ENCODE measurements around the gene CFTR.
"Not testable (repeated sequence)": the region's sequence is repeated elsewhere in the genome, so short reads cannot be mapped to it uniquely, and the experiment has no call there.

The CFTR gene

DNA sequence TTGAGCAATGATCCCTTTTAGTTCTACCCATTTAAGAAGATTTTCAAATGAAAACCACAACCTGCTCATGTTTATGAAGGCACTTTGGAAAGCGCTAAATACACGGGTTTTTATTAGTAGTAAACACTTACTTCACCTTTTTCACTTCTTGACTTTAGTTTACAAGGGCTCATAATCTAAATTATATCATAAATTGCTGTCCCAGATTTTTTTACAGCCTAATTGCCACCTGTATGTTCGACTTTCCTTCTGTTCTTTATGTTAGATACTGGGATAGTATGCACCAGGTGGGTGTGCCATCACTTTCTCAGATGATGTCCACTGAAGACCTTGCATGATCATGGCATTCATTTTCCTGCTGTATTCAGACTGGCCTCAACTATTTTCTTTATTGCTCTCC, 22.5 kb downstream of the CFTR start:
- DNase-seq: no peak

DNA sequence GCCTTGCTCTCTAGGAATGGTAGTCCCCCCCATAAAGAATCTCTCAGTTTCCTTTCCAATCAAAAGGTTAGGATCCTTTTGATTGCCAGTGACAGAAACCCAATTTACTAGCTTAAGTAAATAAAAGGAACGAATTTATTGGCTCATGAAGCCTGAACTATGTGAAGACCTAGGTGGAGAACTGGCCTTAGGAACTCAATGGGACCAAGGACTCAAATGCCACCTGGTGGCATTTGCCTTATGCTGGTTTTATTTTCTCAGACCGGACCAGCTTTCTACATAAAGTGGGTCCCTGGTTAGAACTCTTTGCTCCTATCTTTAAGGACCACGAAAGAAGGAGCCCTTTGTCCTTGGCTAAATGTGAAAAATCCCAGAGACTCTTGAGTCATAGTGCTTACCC, 25.4 kb downstream of the CFTR start:
- no peak for DNase-seq

DNA sequence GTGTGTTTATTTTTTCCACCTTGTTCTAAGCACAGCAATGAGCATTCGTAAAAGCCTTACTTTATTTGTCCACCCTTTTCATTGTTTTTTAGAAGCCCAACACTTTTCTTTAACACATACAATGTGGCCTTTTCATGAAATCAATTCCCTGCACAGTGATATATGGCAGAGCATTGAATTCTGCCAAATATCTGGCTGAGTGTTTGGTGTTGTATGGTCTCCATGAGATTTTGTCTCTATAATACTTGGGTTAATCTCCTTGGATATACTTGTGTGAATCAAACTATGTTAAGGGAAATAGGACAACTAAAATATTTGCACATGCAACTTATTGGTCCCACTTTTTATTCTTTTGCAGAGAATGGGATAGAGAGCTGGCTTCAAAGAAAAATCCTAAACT, 28.9 kb downstream of the CFTR start:
- DNase-seq: no peak

DNA sequence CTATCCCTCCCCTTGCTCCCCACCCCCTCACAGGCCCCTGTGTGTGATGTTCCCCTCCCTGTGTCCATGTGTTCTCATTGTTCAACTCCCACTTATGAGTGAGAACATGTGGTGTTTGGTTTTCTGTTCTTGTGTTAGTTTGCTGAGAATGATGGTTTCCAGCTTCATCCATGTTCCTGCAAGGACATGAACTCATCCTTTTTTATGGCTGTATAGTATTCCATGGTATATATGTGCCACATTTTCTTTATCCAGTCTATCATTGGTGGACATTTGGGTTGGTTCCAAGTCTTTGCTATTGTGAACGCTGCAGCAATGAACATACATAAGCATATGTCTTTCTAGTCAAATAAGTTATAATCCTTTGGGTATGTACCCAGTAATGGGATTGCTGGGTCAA, 37.4 kb downstream of the CFTR start:
- not testable (repeated sequence) for DNase-seq

DNA sequence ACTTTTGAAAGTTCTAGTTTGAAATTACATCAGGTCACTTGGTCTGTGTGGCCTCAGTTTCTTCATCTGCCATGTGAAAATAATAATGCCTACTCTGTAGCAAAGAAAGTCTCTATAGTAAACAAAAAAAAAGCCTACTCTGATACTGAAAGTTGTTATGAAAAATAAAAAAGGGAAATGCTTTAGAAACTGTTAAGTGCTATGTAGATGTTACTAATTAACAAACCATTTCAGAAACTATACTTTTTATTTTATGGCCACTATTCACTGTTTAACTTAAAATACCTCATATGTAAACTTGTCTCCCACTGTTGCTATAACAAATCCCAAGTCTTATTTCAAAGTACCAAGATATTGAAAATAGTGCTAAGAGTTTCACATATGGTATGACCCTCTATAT, 50.6 kb downstream of the CFTR start:
- DNase-seq: no peak

DNA sequence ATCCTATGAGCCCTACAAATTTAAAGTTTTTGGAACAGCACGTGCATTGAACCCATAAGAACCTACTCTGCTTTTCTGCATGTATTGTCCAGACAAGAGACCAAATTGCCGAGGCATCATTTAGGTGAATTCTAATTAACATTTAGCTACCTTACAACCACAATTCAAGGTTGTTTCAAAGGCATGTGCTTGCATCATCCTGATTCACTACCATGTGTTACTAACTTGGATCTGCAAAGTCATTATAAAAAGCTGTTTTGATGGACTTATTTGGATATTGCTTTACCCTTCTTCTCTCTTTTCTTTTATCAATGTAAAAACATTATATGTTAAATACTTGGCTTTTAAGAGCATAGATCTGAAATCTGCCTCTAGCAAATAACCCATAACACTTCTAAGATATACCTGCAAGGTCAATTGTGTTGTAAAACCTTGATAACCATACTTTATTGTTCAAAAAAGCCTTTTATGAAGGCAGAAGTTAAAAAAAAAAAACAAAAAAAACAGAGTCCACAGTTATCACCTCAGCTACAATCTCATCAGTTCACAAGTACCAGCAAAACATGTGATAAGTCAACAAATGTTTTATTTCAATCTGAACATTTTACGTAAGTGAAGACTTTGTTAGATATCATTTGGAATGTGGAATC, 51.9 kb downstream of the CFTR start:
- DNase-seq: no peak

DNA sequence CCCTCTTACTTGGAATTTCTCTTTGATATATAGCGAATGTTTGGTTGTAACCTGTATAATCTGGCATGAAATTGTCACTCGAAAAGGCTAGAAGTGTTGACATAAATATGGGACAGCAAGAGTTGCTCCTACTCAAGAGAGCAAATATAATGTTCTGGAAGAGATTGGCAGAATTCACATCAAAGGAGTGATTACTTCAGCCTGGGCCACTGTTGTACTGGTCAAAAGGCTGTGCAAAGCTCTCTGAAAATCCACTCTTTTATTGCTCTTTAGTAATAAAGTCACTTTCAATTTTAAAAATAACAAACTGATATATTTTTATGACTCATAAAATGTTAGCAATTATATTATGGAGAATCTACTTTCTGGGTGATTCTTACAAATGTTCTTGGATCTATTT, 58.2 kb downstream of the CFTR start:
- DNase-seq: no peak

DNA sequence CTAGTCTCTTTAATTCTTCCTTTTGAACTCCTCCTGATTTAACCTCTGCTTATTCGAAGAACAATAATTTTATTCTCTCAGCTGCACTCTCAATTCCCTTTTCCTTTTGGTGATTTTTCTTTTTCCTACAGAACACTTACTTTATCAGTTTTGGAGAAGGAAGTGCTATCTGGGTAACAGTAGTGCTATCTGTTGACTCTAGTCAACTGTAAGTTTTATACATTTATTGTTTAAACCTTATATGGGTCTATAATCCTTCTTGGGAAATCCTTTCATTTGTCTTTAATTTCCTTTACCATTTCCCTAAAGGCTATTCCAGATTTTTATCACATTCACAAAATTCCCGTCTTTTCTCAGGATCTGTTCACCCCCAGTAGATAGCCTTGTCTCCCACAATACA, 64.2 kb downstream of the CFTR start:
- DNase-seq: no peak

DNA sequence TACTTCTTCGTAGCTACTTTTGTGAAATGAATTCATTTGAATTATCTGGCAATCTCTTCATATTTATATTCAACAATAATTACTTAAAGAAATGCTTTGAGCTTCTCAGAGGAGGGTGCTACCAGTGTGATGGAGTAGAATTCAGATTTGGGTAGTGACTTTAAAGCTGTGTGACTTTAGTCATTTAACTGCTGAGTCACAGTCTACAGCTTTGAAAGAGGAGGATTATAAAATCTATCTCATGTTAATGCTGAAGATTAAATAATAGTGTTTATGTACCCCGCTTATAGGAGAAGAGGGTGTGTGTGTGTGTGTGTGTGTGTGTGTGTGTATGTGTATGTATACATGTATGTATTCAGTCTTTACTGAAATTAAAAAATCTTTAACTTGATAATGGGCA, 68.2 kb downstream of the CFTR start:
- no peak for DNase-seq

DNA sequence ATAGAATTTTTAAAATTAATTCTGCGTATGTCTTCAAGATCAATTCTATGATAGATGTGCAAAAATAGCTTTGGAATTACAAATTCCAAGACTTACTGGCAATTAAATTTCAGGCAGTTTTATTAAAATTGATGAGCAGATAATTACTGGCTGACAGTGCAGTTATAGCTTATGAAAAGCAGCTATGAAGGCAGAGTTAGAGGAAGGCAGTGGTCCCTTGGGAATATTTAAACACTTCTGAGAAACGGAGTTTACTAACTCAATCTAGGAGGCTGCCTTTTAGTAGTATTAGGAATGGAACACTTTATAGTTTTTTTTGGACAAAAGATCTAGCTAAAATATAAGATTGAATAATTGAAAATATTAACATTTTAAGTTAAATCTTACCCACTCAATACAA, 70.8 kb downstream of the CFTR start:
- no peak for DNase-seq

DNA sequence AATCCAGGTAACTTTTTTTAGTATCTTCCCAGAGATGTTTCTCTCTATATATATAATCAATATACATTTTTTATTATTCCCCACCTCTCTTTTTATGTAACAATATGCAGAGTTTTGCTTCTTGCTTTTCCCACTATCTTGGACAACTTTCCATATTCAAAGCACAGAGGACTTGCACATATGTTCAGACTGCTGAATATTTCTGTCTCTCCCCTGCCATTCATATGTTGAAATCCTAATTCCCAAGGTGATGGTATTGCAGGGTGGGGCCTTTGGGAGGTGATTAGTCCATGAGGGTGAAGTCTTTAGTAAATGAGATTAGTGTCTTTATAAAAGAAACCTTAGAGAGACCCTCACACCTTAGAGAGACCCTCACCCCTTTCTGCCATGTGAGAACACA, 72.8 kb downstream of the CFTR start:
- DNase-seq: no peak

DNA sequence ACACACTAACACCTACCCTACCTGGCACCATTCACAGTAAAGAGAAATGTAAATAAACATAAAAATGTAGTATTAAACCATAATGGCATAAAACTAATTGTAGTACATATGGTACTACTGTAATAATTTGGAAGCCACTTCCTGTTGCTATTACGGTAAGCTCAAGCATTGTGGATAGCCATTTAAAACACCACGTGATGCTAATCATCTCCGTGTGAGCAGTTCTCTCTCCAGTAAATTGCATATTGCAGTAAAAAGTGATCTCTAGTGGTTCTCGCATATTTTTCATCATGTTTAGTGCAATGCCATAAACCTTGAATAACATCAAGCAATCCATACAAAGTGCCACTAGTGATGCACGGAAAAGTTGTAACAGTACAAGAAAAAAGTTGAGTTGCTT, 75.4 kb downstream of the CFTR start:
- peak; percentile 17 to 79 for DNase-seq

DNA sequence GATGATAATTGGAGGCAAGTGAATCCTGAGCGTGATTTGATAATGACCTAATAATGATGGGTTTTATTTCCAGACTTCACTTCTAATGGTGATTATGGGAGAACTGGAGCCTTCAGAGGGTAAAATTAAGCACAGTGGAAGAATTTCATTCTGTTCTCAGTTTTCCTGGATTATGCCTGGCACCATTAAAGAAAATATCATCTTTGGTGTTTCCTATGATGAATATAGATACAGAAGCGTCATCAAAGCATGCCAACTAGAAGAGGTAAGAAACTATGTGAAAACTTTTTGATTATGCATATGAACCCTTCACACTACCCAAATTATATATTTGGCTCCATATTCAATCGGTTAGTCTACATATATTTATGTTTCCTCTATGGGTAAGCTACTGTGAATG, 79.6 kb downstream of the CFTR start:
- DNase-seq: no peak

DNA sequence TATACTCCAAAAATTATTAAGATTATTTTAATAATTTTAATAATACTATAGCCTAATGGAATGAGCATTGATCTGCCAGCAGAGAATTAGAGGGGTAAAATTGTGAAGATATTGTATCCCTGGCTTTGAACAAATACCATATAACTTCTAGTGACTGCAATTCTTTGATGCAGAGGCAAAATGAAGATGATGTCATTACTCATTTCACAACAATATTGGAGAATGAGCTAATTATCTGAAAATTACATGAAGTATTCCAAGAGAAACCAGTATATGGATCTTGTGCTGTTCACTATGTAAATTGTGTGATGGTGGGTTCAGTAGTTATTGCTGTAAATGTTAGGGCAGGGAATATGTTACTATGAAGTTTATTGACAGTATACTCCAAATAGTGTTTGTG, 80.2 kb downstream of the CFTR start:
- DNase-seq: no peak

DNA sequence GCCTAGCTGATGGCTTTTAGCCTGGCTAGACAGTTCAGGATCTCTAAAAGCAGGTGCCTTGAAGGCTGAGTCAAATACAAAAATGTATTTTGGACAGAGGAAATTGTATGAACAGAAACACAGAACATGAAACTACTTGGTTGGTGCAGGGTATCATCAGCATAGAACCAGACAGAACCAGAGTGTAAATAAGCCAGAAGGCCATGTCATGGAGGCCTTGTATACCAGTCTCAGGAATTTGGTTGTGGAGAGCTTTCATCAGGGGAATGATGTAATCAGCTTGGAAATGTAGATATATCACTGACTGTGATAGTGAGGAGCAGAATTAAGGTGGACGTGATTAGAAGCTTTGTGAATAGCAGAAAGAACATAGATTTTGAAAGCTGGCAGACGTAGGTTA, 82.9 kb downstream of the CFTR start:
- no peak for DNase-seq

DNA sequence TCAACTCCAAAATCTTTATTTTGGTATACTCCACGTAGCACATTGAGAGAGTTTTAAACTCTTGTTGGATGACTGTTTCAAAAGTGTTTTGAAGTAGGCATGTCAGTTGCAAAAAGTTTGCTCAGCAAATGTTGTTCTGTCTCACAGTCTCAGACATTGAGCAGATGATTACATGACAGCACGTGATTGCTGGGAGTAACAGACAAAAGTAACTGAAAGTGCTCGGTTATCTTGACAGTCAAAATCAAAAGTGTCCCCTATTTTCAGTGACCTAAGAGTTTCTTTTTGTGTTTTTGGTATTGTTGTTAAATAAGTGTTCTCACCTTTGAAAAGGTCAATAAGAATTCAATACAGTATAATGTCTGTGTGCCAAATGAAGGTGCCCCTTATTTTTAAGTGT, 84.3 kb downstream of the CFTR start:
- no peak for DNase-seq

DNA sequence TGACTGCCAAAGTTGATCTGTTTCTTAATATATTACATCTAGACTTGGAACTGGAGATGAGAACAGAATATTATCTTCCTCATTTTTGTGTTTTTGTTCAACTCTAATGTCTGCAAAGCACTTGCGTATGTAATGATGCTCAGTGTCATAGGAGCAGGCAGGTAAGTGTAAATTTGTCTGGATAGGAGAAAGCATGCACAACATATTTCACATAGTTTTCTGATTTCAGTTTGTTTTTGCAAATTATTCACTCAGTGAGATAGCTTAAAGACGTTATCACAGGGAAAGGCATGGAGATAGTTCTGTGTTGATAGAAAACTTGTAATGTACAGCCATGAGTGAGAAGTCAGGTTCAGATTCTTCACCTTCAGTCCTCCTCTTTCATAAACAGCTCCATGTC, 84.8 kb downstream of the CFTR start:
- no peak for DNase-seq

DNA sequence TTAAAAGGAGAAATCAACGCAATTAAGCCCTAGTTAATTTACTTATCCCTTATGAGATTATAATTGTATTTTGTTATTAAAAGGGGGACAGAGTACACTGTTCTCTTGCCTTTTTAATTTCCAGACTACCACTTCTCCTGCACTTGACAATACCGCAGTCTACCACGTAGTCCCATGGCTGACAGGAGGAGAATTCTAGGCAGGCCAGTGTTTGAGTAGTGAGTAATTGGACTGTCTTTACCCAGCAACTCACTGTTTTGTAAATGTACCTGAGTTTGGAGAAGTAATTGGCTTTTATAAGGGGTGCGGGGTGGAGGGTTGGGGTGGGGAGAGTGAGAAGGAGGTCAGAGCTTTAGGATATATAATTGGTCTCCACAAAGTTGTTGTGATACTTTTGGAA, 85.4 kb downstream of the CFTR start:
- no peak for DNase-seq

DNA sequence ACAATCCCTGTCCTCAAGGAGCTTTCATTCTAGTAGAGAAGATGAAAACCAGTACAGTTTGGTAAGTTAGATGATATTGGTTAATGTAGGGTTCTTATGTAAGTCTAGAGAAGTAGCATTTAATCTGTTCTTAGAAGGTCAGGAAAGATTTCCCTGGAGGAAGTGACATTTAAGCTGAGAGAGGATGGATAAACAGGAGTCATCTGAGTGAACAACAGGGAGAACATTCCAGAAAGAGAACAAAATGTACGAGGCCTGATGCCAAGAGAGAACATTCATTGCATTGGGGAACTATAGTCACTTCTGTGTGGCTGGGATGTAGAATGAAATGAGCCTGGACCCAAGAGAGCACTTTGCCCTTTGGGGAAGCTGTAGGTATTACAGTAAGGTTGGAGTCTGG, 88.0 kb downstream of the CFTR start:
- no peak for DNase-seq

DNA sequence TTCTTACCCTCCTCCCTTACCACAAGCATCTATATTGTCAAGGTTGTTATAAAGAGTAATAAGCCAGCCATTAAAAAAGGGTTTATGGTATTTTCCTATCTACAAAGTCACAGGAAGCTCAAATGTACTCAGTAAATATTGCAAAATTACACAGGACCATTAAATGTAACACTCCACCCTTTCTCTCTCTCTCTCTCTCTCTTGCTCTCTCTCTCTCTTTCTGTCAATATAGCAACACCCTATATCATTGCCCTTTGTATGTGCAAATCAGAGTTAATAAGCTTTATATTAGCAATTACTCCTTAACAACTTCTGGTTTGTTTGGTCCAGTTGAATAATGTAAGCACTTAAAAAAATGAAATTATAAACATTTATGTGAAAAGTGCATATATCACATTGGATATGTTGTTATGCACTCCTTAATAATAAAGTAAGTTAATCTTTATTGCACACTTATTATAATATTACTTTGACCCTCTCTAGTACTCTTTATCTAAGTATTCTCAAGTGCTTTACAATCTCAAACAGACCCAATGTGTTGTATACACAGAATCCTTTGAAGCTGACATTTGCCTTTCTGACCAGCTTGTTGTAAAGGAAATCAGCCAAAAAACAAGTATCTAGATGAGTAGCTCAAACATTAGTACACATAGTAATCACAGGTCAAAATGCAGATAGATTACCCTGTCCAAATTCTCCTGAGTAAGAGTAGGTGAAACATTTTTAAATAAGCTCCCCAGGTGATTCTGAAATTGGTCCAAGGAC, 93.2 kb downstream of the CFTR start:
- DNase-seq: peak in 1 of 2 experiments; percentile 36

DNA sequence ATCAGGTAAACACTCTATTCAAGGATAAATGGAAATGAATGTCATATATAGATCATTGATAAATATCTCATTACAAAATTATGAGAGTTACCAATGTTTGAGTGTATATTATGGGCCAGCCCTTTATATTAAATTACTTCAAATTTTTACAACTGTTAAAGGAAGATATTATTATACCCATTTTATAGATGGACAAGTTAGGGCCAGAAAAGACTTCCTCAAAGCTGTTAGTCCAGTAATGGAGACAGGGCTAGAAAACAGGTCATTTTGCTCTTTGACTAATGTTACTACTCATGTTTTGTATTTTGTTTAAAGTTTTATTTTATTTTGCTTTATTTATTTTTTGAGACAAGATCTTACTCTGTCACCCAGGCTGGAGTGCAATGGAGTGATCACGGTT, 101.6 kb downstream of the CFTR start:
- DNase-seq: no peak

DNA sequence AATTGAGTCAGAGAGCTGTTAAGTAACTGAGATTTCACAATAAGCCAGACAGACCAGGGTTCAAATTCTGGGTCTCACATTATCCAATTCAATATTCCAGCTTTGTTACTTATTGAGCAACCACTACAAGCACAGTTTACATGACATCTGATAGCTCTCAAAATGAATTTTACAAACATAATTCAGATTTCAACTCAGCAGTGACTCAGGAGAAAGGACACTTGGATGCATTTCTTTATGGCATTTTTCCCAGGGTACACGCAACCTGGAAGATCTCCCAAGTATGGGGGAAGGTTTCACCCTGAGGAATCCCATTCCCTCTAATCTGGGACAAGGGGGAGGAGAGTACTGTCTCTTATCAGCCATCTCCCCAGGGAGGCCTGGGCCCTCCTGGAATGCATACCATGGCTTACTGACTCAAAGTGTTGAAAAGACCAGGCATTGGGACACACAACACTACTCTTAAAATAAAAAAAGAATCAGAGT, 102.4 kb downstream of the CFTR start:
- no peak for DNase-seq

DNA sequence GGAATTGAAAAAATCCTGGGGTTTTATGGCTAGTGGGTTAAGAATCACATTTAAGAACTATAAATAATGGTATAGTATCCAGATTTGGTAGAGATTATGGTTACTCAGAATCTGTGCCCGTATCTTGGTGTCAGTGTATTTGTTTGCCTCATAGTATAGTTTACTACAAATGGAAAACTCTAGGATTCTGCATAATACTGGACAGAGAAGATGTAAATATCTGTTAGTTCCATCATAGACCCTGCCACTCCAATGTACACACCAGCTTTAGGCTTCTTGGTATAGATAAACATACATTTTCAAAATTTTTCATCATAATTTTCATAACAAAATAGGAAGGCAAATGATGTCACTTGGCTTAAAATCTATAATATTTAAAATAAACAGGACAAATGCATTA, 108.1 kb downstream of the CFTR start:
- no peak for DNase-seq

DNA sequence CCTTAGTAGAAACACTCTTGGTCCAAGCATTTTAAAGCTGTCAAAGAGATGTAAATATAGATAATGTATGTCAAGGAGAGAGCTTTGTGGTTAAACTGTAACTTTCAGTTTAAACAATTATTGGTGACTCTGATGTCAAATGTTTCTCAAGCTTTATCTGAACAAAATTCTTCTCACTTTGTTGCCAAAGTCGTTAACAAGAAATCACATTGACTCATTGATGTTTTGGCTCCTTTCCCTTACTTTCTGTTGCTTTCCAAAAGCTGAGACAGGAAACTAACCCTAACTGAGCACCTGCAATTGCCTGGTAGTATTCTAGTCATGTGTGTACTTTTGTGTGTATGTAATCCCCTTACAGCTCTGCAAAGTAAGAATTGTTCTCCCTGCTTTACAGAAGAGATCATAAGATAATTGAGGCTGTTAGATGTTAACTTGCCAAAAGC, 108.5 kb downstream of the CFTR start:
- DNase-seq: peak in 1 of 2 experiments; percentile 34

DNA sequence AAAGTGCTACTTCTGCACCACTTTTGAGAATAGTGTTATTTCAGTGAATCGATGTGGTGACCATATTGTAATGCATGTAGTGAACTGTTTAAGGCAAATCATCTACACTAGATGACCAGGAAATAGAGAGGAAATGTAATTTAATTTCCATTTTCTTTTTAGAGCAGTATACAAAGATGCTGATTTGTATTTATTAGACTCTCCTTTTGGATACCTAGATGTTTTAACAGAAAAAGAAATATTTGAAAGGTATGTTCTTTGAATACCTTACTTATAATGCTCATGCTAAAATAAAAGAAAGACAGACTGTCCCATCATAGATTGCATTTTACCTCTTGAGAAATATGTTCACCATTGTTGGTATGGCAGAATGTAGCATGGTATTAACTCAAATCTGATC, 110.4 kb downstream of the CFTR start:
- DNase-seq: no peak
